ENCODE results near the gene CHD9NB.

CHD9NB gene

DNA sequence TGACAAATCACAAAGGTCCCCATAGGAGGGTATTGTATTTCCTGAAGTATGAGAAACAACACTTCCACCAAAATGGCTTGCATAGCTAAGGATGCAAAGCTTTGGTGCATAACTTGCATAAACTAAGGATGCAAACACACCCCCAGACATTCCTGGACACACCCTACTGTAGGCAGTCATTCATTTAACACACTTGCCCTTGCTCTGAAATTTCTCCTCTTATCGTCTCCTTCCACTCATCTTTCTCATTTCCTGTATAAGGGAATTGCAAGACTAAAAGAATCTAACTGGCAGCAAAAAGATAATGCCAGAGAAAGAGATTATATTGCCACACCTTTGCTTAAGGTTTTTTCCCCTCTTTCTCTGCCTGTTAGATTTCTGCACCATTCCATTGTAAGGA is 30.4 kb upstream of the CHD9NB start:
- TF ChIP-seq CTCF (conservative IDR thresholded peaks at IDR 0.05; ENCODE audit: low read length): no peak
- no peak overlapping the region for H3K4me3 ChIP-seq (ENCODE audit: low read length)
- DNase-seq (ENCODE audit: low read depth): no peak

DNA sequence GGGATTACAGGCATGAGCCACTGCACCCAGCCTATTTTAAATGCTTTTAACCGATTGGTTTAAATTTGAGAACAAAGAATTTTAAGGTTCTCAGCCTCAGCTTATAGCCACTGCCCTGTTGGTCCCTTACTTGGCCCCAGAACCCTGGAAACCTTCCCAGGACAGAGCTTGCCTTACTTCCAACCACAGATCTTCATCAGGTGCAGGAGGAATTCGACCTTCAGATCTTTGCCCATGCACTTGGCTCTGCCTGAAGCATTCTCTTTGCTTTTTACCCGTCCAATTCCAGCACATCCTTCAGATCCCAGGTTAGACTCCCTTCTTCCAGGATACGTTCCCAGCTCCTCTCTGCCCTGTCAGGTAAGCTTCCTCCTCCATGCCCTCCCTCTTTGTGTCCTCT is 29.8 kb upstream of the CHD9NB start:
- no peak for TF ChIP-seq CTCF (conservative IDR thresholded peaks at IDR 0.05; ENCODE audit: low read length)
- no peak for DNase-seq (ENCODE audit: low read depth)
- H3K4me3 ChIP-seq (ENCODE audit: low read length): no peak overlapping the region

GRCh38 chr16:53081686-53082407 is 29.1 kb upstream of the CHD9NB start:
- TF ChIP-seq CTCF (conservative IDR thresholded peaks at IDR 0.05; ENCODE audit: low read length): no peak
- H3K4me3 ChIP-seq (ENCODE audit: low read length): no peak overlapping the region
- DNase-seq (ENCODE audit: low read depth): no peak

GRCh38 chr16:53081032-53081424 is 28.3 kb upstream of the CHD9NB start:
- no peak for TF ChIP-seq CTCF (conservative IDR thresholded peaks at IDR 0.05; ENCODE audit: low read length)
- no peak overlapping the region for H3K4me3 ChIP-seq (ENCODE audit: low read length)
- DNase-seq (ENCODE audit: low read depth): no peak

- DNase-seq (ENCODE audit: low read depth): peak; percentile 89
- TF ChIP-seq CTCF (conservative IDR thresholded peaks at IDR 0.05; ENCODE audit: low read length): no peak
- H3K4me3 ChIP-seq (ENCODE audit: low read length): peak overlapping the region; percentile 15
Measured at GRCh38 chr16:53080345-53081031, 27.8 kb upstream of the CHD9NB start.

DNA sequence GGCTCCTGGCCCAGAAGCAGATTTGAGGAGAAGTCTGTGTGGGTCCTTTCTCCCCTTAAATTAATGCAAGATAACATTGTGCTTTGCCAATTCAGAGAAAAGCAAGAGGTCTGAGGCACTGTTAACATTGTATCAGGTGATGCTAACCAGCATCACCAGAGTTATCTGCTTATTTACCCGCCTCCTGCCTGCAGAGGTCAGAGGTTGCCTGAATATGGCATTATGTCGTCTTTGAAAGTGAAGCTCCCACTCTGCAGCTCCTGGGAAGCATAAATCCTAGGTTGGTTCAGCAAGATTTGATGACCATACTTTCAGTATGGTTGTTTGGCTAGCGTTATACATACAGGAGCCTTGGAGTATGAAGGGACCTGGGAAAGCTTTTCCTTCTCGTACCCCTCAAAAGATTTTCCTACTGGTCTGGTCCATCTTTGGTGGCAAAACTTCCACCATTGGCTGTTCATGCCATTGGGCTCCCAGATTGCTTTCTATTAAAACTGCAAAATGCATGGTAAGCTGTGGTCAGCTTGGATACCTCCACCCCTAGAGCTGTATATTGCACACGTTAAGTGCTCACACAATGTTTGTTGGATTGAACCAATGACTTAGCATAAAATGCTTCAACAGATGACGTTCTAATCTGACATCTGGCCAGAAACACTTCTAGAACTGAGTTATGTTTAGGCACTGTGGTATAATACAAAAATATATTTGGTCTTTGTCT is 26.2 kb upstream of the CHD9NB start:
- DNase-seq (ENCODE audit: low read depth): no peak
- no peak for TF ChIP-seq CTCF (conservative IDR thresholded peaks at IDR 0.05; ENCODE audit: low read length)
- no peak overlapping the region for H3K4me3 ChIP-seq (ENCODE audit: low read length)

Measured in AG10803 (cell line).